H1 (cell line): Measurements from ENCODE around the gene ITPR1.

Source experiments
- BCL11A ChIP-seq, 2 experiments: IDR thresholded peaks; one replicate each; pipeline ENCODE4 v1.6.1; 2011; ENCODE audit warnings: low read depth in 2 of 2, low read length in 2 of 2, mild to moderate bottlenecking in 2 of 2
- CTCF ChIP-seq, 3 experiments: IDR thresholded peaks; 1 replicate in 2 of 3; 2 replicates in 1 of 3; pipeline versions ENCODE4 v1.5.1 to v1.6.1; 2011; ENCODE audit warnings: low read length in 3 of 3, mild to moderate bottlenecking in 3 of 3, inconsistent platforms in 2 of 3, low read depth in 1 of 3, moderate library complexity in 1 of 3; ENCODE audit not compliant: insufficient read depth in 1 of 3; ENCODE audit errors: control extremely low read depth in 1 of 3
- POLR2A ChIP-seq, 2 experiments: IDR thresholded peaks; 1 replicate in 1 of 2; 2 replicates in 1 of 2; pipeline ENCODE4 v1.6.1; 2011; ENCODE audit warnings: low read depth in 2 of 2, low read length in 2 of 2, mild to moderate bottlenecking in 2 of 2; ENCODE audit errors: control extremely low read depth in 1 of 2
- SP2 ChIP-seq: IDR thresholded peaks from 2 replicates; pipeline ENCODE4 v1.6.1; 2012; ENCODE audit warnings: mild to moderate bottlenecking, low read length, inconsistent platforms
- SP4 ChIP-seq: IDR thresholded peaks from 2 replicates; pipeline ENCODE4 v1.6.1; 2012; ENCODE audit warnings: low read length, inconsistent platforms
- TAF1 ChIP-seq: IDR thresholded peaks from 2 replicates; pipeline ENCODE4 v1.6.1; 2011; ENCODE audit warnings: mild to moderate bottlenecking, low read depth, low read length

- no peak for TF ChIP-seq POLR2A (IDR thresholded peaks at IDR 0.05; ENCODE audit: control extremely low read depth in 1 of 2, low read depth in 2 of 2, low read length in 2 of 2)
- TF ChIP-seq TAF1, result no peak
- TF ChIP-seq SP2, result no peak
- TF ChIP-seq SP4, result no peak
- no peak for TF ChIP-seq BCL11A (IDR thresholded peaks at IDR 0.05; ENCODE audit: low read depth in 2 of 2, low read length in 2 of 2)
- TF ChIP-seq CTCF (IDR thresholded peaks at IDR 0.05; ENCODE audit: control extremely low read depth in 1 of 3, insufficient read depth in 1 of 3, low read depth in 1 of 3, low read length in 3 of 3), result no peak
Observed at GRCh38 chr3:4800595-4800994, 307.4 kb downstream of the ITPR1 start.
